Stimulated activated CD4-positive, alpha-beta T cell treated with anti-CD3 and anti-CD28 coated beads, Interleukin-12 subunit alpha, Interleukin-12 subunit beta, amount 100 ng/mL, for 24 hours (primary cell): Measurements from ENCODE around the gene CNTN2.

Experiments used
- DNase-seq, 2 experiments: peaks; one replicate each; pipeline ENCODE4 v3.0.0-alpha.2; 2020; ENCODE audit warnings: low read depth in 2 of 2

CNTN2 gene

GRCh38 chr1:205127646-205128045, 84.6 kb downstream of the CNTN2 start:
- DNase-seq: no peak
